OCI-LY1 (cell line): ENCODE measurements around the gene GLYATL3.
A peak's percentile ranks its signal among the peaks of the same experiment; 100 is the strongest.

Experiments
- H2AFZ ChIP-seq: fragments of 200-600 bp; sonication (generic), shearing (Covaris generic); 2 replicates; pipeline ENCODE4 v1.6.0; 2014; ENCODE audit warnings: antibody characterized with exemption, mild to moderate bottlenecking, low read length
- H3F3A ChIP-seq: fragments of 200-600 bp; sonication (generic), shearing (Covaris generic); 2 replicates; pipeline ENCODE4 v1.6.0; 2014; ENCODE audit warnings: mild to moderate bottlenecking, antibody characterized with exemption, low read length, moderate library complexity; ENCODE audit not compliant: insufficient read depth
- H3K27ac ChIP-seq: fragments of 200-600 bp; sonication (generic); 2 replicates; pipeline ENCODE4 v1.5.1; 2014; ENCODE audit warnings: low read length, mixed run types, mild to moderate bottlenecking, low read depth; ENCODE audit not compliant: poor library complexity, severe bottlenecking
- H3K27me3 ChIP-seq: fragments of 200-600 bp; sonication (generic); 2 replicates; pipeline ENCODE4 v1.6.0; 2014; ENCODE audit warnings: antibody characterized with exemption, mild to moderate bottlenecking, low read length, moderate library complexity; ENCODE audit not compliant: insufficient read depth
- H3K36me3 ChIP-seq: fragments of 200-600 bp; sonication (generic); 2 replicates; pipeline ENCODE4 v1.6.1; 2014; ENCODE audit warnings: mild to moderate bottlenecking, antibody characterized with exemption, low read length, moderate library complexity, mixed read lengths; ENCODE audit not compliant: insufficient read depth
- H3K4me1 ChIP-seq: fragments of 200-600 bp; sonication (generic); 2 replicates; pipeline ENCODE4 v1.5.1; 2014; ENCODE audit warnings: mild to moderate bottlenecking, low read length, moderate library complexity; ENCODE audit not compliant: insufficient read depth, severe bottlenecking
- H3K4me2 ChIP-seq: fragments of 200-600 bp; sonication (generic), shearing (Covaris generic); 2 replicates; pipeline ENCODE4 v1.6.1; 2014; ENCODE audit warnings: low read length
- H3K4me3 ChIP-seq: fragments of 200-600 bp; sonication (generic); 2 replicates; pipeline ENCODE4 v1.5.1; 2014; ENCODE audit warnings: low read length, low read depth, mild to moderate bottlenecking, mixed read lengths; ENCODE audit not compliant: poor library complexity, severe bottlenecking
- H3K79me2 ChIP-seq: fragments of 200-600 bp; shearing (Covaris generic); 2 replicates; pipeline ENCODE4 v1.6.1; 2016; ENCODE audit warnings: mixed run types, low read length, mixed read lengths; ENCODE audit not compliant: insufficient read depth
- H3K9ac ChIP-seq: fragments of 200-600 bp; sonication (generic), shearing (Covaris generic); 2 replicates; pipeline ENCODE4 v1.6.1; 2014; ENCODE audit warnings: mild to moderate bottlenecking, low read length, mixed read lengths
- H3K9me2 ChIP-seq: fragments of 200-600 bp; sonication (generic), shearing (Covaris generic); 2 replicates; pipeline ENCODE4 v1.6.1; 2014; ENCODE audit warnings: low read depth, mild to moderate bottlenecking, low read length, mixed read lengths
- H3K9me3 ChIP-seq: fragments of 200-600 bp; shearing (Covaris generic); 2 replicates; pipeline ENCODE4 v1.6.1; 2014; ENCODE audit warnings: low read length, mixed read lengths
- H4K20me1 ChIP-seq: fragments of 200-600 bp; sonication (generic), shearing (Covaris generic); 2 replicates; pipeline ENCODE4 v1.6.0; 2016; ENCODE audit warnings: mild to moderate bottlenecking, low read length; ENCODE audit not compliant: insufficient read depth
- CTCF ChIP-seq: fragments of 200-600 bp; sonication (generic), shearing (Covaris generic); IDR thresholded peaks from 2 replicates; pipeline ENCODE4 v1.5.1; 2017; ENCODE audit warnings: mild to moderate bottlenecking, antibody characterized with exemption, low read length, moderate library complexity, mixed read lengths
- EZH2 ChIP-seq: fragments of 200-600 bp; sonication (generic), shearing (Covaris generic); IDR thresholded peaks from 2 replicates; pipeline ENCODE4 v1.8.0; 2017; ENCODE audit warnings: borderline replicate concordance, mixed run types, mild to moderate bottlenecking, antibody characterized with exemption, low read length, moderate library complexity, mixed read lengths

The GLYATL3 gene

GRCh38 chr6:49457771-49458170 is 42.0 kb upstream of the GLYATL3 start:
- Histone ChIP-seq H3K36me3 (peaks cover 14% of the 10 kb centered on the region), H3K27me3 (no peaks in the 10 kb centered on the region), H3K79me2 (peaks cover 12% of the 10 kb centered on the region), H3K4me1 (peaks cover 16% of the 10 kb centered on the region), H3K9me3 (no peaks in the 10 kb centered on the region), H3K4me3 (no peak overlapping the region), H2AFZ (no peak overlapping the region), H3K9ac (no peak overlapping the region), H3K9me2 (no peaks in the 10 kb centered on the region), H3K4me2 (no peak overlapping the region), H3F3A (no peaks in the 10 kb centered on the region), H3K27ac (no peak overlapping the region), H4K20me1 (no peaks in the 10 kb centered on the region)
- TF ChIP-seq CTCF (no peak), EZH2 (no peak)

DNA sequence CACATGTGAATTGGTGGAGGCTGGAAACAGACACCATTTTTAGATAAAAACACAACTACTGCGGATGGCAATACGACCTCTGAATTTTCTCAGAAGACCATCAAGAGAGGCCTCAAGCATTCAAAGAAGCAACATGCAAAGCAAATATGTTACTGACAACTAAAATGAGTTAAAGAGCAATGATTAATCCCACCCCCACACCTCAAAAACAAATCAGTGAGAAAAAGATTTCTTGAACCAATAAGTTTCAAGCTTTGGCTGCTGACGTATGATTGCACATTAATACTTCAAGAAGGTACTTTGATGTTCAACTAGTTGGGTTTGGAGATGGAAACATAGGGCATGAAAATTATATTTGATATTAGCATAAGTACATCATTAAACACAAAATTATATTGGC is 37.7 kb upstream of the GLYATL3 start:
- peaks cover 47% of the 10 kb centered on the region for H3K79me2 ChIP-seq
- H3K4me3 ChIP-seq: peak overlapping the region; percentile 89

GRCh38 chr6:49462599-49462926 is 37.2 kb upstream of the GLYATL3 start:
- Histone ChIP-seq H3K27ac (peak overlapping the region; percentile 3), H3F3A (no peaks in the 10 kb centered on the region), H3K79me2 (peaks cover 52% of the 10 kb centered on the region), H3K9me3 (no peaks in the 10 kb centered on the region), H3K9me2 (no peaks in the 10 kb centered on the region), H3K27me3 (no peaks in the 10 kb centered on the region), H3K36me3 (peaks cover 6% of the 10 kb centered on the region; the same call in 1 of the 2 replicates), H3K4me3 (peak overlapping the region; percentile 89), H2AFZ (no peak overlapping the region), H3K9ac (peak overlapping the region; percentile 77), H3K4me1 (peaks cover 39% of the 10 kb centered on the region), H3K4me2 (peak overlapping the region; percentile 85), H4K20me1 (no peaks in the 10 kb centered on the region)
- TF ChIP-seq CTCF (no peak), EZH2 (no peak)

More for the DNA sequence above, 37.7 kb upstream of the GLYATL3 start:
- Histone ChIP-seq H3K9ac (peak overlapping the region; percentile 77), H3K27ac (peak overlapping the region; percentile 3), H3K9me3 (no peaks in the 10 kb centered on the region), H3K36me3 (peaks cover 9% of the 10 kb centered on the region; the same call in 1 of the 2 replicates), H3K9me2 (no peaks in the 10 kb centered on the region), H3K27me3 (no peaks in the 10 kb centered on the region), H3K4me1 (peaks cover 39% of the 10 kb centered on the region), H2AFZ (no peak overlapping the region), H3F3A (no peaks in the 10 kb centered on the region), H4K20me1 (no peaks in the 10 kb centered on the region), H3K4me2 (peak overlapping the region; percentile 85)
- no peak for TF ChIP-seq CTCF
